Stimulated activated CD4-positive, alpha-beta T cell treated with anti-CD3 and anti-CD28 coated beads, TNF-alpha, amount 100 ng/mL, for 48 hours (primary cell): ENCODE measurements around the gene RARA.

ENCODE experiments used
- DNase-seq, 3 donors: peaks; one replicate each; pipeline ENCODE4 v3.0.0-alpha.2; 2020; ENCODE audit warnings: low read depth in 3 of 3

Gene RARA

GRCh38 chr17:40327735-40328385, 18.9 kb downstream of the RARA start:
- no peak for DNase-seq

GRCh38 chr17:40328386-40328766, 19.4 kb downstream of the RARA start:
- no peak for DNase-seq

- no peak for DNase-seq
Measured at GRCh38 chr17:40329839-40330794, 21.1 kb downstream of the RARA start.

- DNase-seq: no peak
Measured at GRCh38 chr17:40330850-40331470, 22.0 kb downstream of the RARA start.

- DNase-seq: no peak
Measured at GRCh38 chr17:40331743-40332641, 23.0 kb downstream of the RARA start.

GRCh38 chr17:40333781-40334448, 24.9 kb downstream of the RARA start:
- no peak for DNase-seq

- DNase-seq: no peak
Measured at GRCh38 chr17:40335620-40336019, 26.6 kb downstream of the RARA start.

GRCh38 chr17:40337351-40337750, 28.4 kb downstream of the RARA start:
- no peak for DNase-seq

- DNase-seq: no peak
Measured at GRCh38 chr17:40338058-40338457, 29.1 kb downstream of the RARA start.

- no peak for DNase-seq
Measured at GRCh38 chr17:40338941-40339649, 30.1 kb downstream of the RARA start.

- no peak for DNase-seq
Measured at GRCh38 chr17:40340327-40340726, 31.3 kb downstream of the RARA start.

- peak; percentile 69 to 82 (median 77) for DNase-seq
Measured at GRCh38 chr17:40340880-40341807, 32.2 kb downstream of the RARA start.

GRCh38 chr17:40341808-40342503, 33.0 kb downstream of the RARA start:
- DNase-seq: no peak

- DNase-seq: no peak
Measured at GRCh38 chr17:40342504-40343218, 33.7 kb downstream of the RARA start.

GRCh38 chr17:40343219-40344119, 34.5 kb downstream of the RARA start:
- DNase-seq: no peak

GRCh38 chr17:40344421-40345160, 35.6 kb downstream of the RARA start:
- DNase-seq: no peak
